CD14-positive monocyte (primary cell): ENCODE results near the gene USHBP1. TPM values are rescaled to one million over a fixed set of nuclear protein-coding genes. Genes with fewer than 3 reads are reported as not detected.
A peak's percentile ranks its signal among the peaks of the same experiment; 100 is the strongest.

Experiments
- DNase-seq, 3 donors: peaks; one replicate each; pipeline ENCODE4 v3.0.0-alpha.2; 2011 to 2022
- H2AFZ ChIP-seq: 2 replicates; pipeline ENCODE4 v1.6.0; 2012; ENCODE audit warnings: mild to moderate bottlenecking, low read depth, low read length, inconsistent platforms; ENCODE audit not compliant: insufficient read depth, poor library complexity, severe bottlenecking
- H3K27ac ChIP-seq, 2 donors: 1 replicate in 1 of 2; 2 replicates in 1 of 2; pipeline ENCODE4 v1.5.1; 2012 to 2013; ENCODE audit warnings: low read length in 2 of 2, control low read depth in 1 of 2, inconsistent platforms in 1 of 2, low read depth in 1 of 2, mild to moderate bottlenecking in 1 of 2
- H3K27me3 ChIP-seq, 2 donors: one replicate each; pipeline versions ENCODE4 v1.6.0 to v1.6.1; 2011 to 2013; ENCODE audit warnings: low read length in 2 of 2; ENCODE audit not compliant: control insufficient read depth in 2 of 2, insufficient read depth in 2 of 2
- H3K36me3 ChIP-seq, 2 donors: replicated peaks in 1 of 2; 1 replicate in 1 of 2; 2 replicates in 1 of 2; pipeline versions ENCODE4 v1.5.1 to v1.6.1; 2012 to 2013; ENCODE audit warnings: low read length in 2 of 2, control low read depth in 1 of 2, inconsistent platforms in 1 of 2, mild to moderate bottlenecking in 1 of 2; ENCODE audit not compliant: insufficient read depth in 2 of 2, control insufficient read depth in 1 of 2
- H3K4me1 ChIP-seq, 2 donors: 1 replicate in 1 of 2; 2 replicates in 1 of 2; pipeline versions ENCODE4 v1.5.1 to v1.6.1; 2012 to 2013; ENCODE audit warnings: low read length in 2 of 2, control low read depth in 1 of 2, inconsistent platforms in 1 of 2, mild to moderate bottlenecking in 1 of 2, moderate library complexity in 1 of 2; ENCODE audit not compliant: insufficient read depth in 2 of 2, control insufficient read depth in 1 of 2
- H3K4me2 ChIP-seq: replicated peaks from 2 replicates; pipeline ENCODE3; 2012; ENCODE audit warnings: low read length, moderate library complexity, mild to moderate bottlenecking; ENCODE audit not compliant: poor library complexity, severe bottlenecking; ENCODE audit errors: extremely low read depth
- H3K4me3 ChIP-seq, 3 experiments: fragments of 200-600 bp in 1 of 3; sonication (generic) in 1 of 3; replicated peaks in 1 of 3; 1 replicate in 2 of 3; 2 replicates in 1 of 3; pipeline ENCODE4 v1.5.1; 2011 to 2013; ENCODE audit warnings: low read length in 3 of 3, mild to moderate bottlenecking in 3 of 3, control low read depth in 2 of 3, low read depth in 2 of 3, inconsistent platforms in 1 of 3, moderate library complexity in 1 of 3
- H3K79me2 ChIP-seq: 2 replicates; pipeline ENCODE4 v1.6.0; 2012; ENCODE audit warnings: mild to moderate bottlenecking, control low read depth, inconsistent platforms, low read length, moderate library complexity; ENCODE audit not compliant: insufficient read depth
- H3K9ac ChIP-seq: 2 replicates; pipeline ENCODE4 v1.6.0; 2017; ENCODE audit warnings: low read length, mild to moderate bottlenecking; ENCODE audit not compliant: insufficient read depth, poor library complexity, severe bottlenecking
- H3K9me3 ChIP-seq, 2 donors: replicated peaks in 1 of 2; 1 replicate in 1 of 2; 2 replicates in 1 of 2; pipeline versions ENCODE4 v1.5.1 to v1.6.1; 2012 to 2013; ENCODE audit warnings: low read length in 2 of 2, control low read depth in 1 of 2; ENCODE audit not compliant: control insufficient read depth in 1 of 2, insufficient read depth in 1 of 2
- H4K20me1 ChIP-seq: 2 replicates; pipeline ENCODE4 v1.6.0; 2012; ENCODE audit warnings: mild to moderate bottlenecking, low read length, control low read depth, moderate library complexity; ENCODE audit not compliant: insufficient read depth
- H3K27ac Mint-ChIP-seq, 7 donors: one replicate each; pipeline ENCODE4 v1.8.0; 2020; ENCODE audit warnings: mild to moderate bottlenecking in 7 of 7, mixed read lengths in 7 of 7, moderate library complexity in 6 of 7, inconsistent platforms in 2 of 7
- H3K27me3 Mint-ChIP-seq, 3 donors: one replicate each; pipeline ENCODE4 v1.8.0; 2021 to 2022; ENCODE audit warnings: low read depth in 3 of 3, mild to moderate bottlenecking in 3 of 3, mixed read lengths in 3 of 3, moderate library complexity in 3 of 3, inconsistent platforms in 1 of 3
- H3K36me3 Mint-ChIP-seq, 2 donors: one replicate each; pipeline ENCODE4 v1.8.0; 2020; ENCODE audit warnings: mixed read lengths in 2 of 2, inconsistent platforms in 1 of 2, mild to moderate bottlenecking in 1 of 2
- H3K4me1 Mint-ChIP-seq: one replicate; pipeline ENCODE4 v1.8.0; 2020; ENCODE audit warnings: mild to moderate bottlenecking, mixed read lengths
- H3K4me3 Mint-ChIP-seq, 2 donors: one replicate each; pipeline ENCODE4 v1.8.0; 2020; ENCODE audit warnings: mild to moderate bottlenecking in 2 of 2, mixed read lengths in 2 of 2, moderate library complexity in 1 of 2
- H3K9me3 Mint-ChIP-seq, 7 donors: one replicate each; pipeline ENCODE4 v1.8.0; 2020 to 2022; ENCODE audit warnings: mixed read lengths in 7 of 7, mild to moderate bottlenecking in 6 of 7, moderate library complexity in 6 of 7, inconsistent platforms in 2 of 7
- CTCF ChIP-seq: fragments of 200-600 bp; IDR thresholded peaks from one replicate; pipeline ENCODE4 v1.8.0; 2022; ENCODE audit warnings: antibody characterized with exemption, mild to moderate bottlenecking
- WGBS: methylation state at CpG from one replicate; pipeline ENCODE4 v1.1.5; 2013; ENCODE audit warnings: missing lambda C conversion rate; ENCODE audit not compliant: insufficient coverage; 5-methylcytosine and 5-hydroxymethylcytosine counted together
- intact Hi-C, 2 donors: fragments of 100-400 bp; cut with micrococcal nuclease; formaldehyde crosslinking; loops; one replicate each; pipeline versions ENCODE4 v1.15.0 to v1.15.1; 2023
- polyA plus RNA-seq, 3 donors: library from polyadenylated mRNA; depleted of rRNA in 1 of 3; unstranded in 2 of 3; stranded (reverse) in 1 of 3; fragments of 300-500 nt in 2 of 3; fragments of >200 nt in 1 of 3; fragmentation: Illumina TruSeq in 2 of 3; gene quantifications; 1 replicate in 2 of 3; 2 replicates in 1 of 3; pipeline ENCODE4 v1.2.3, GENCODE V29; 2012 to 2021

Gene USHBP1
- polyA plus RNA-seq, 3 donors: not detected

GRCh38 chr19:17215127-17215971 lies 49.2 kb downstream of the USHBP1 start, which contains the start of gene USE1:
Gene USE1 (plus strand): TSS chr19:17215357. CDS start chr19:17215406, 49 bp downstream.
- Mint-ChIP-seq H3K27ac (peak within 1 kb of the TSS; percentile 84 to 96 (median 95)), H3K4me3 (peak within 1 kb of the TSS; percentile 81 to 87), H3K9me3 (no peaks in the 10 kb centered on the region), H3K27me3 (no peaks in the 10 kb centered on the region), H3K36me3 (peaks cover 37 to 62% of the 10 kb centered on the region in 2 donors), H3K4me1 (peaks cover 21% of the 10 kb centered on the region)
- Histone ChIP-seq H3K79me2 (no peaks in the 10 kb centered on the region), H3K27me3 (no peaks in the 10 kb centered on the region), H3K4me2 (peak within 1 kb of the TSS; percentile 81), H3K36me3 (peaks cover 36 to 54% of the 10 kb centered on the region in 2 donors), H2AFZ (peak within 1 kb of the TSS; percentile 79), H3K4me1 (peaks cover 22 to 25% of the 10 kb centered on the region in 2 donors), H3K27ac (peak within 1 kb of the TSS; percentile 86 to 94), H3K9ac (peak within 1 kb of the TSS; percentile 81), H3K4me3 (peak within 1 kb of the TSS; percentile 49 to 79 (median 79)), H3K9me3 (no peaks in the 10 kb centered on the region), H4K20me1 (peaks cover 2% of the 10 kb centered on the region)
- no peak for TF ChIP-seq CTCF
- intact Hi-C loops: loop anchor here in 1 of 2 donors (1.0 kb wide), 1 partner anchor 11 kb away; the partner anchor contains the start of gene OCEL1
- DNase-seq: peak; percentile 91 to 92 (median 91)
- WGBS: 7% methylated on average over 42 of the region's 56 CpGs

- H3K36me3 ChIP-seq: peaks cover 43 to 62% of the 10 kb centered on the region in 2 donors
- peak overlapping the region; percentile 84 to 96 (median 95) for H3K27ac Mint-ChIP-seq
- peak overlapping the region; percentile 49 to 79 (median 79) for H3K4me3 ChIP-seq
- WGBS: 20% methylated on average over 7 of the region's 16 CpGs
- peaks cover 42 to 63% of the 10 kb centered on the region in 2 donors for H3K36me3 Mint-ChIP-seq
- peak overlapping the region; percentile 86 to 94 for H3K27ac ChIP-seq
- TF ChIP-seq CTCF: no peak
- intact Hi-C loops: loop anchor here in 1 of 2 donors (1.0 kb wide), 1 partner anchor 12 kb away; the partner anchor contains the start of gene OCEL1
- no peak for DNase-seq
- peaks cover 15 to 18% of the 10 kb centered on the region in 2 donors for H3K4me1 ChIP-seq
- peak overlapping the region; percentile 81 for H3K4me2 ChIP-seq
- H3K27me3 Mint-ChIP-seq: peaks cover 0 to 1% (median 0%) of the 10 kb centered on the region in 3 donors
- no peaks in the 10 kb centered on the region for H3K9me3 Mint-ChIP-seq
- H4K20me1 ChIP-seq: peaks cover 9% of the 10 kb centered on the region
- no peaks in the 10 kb centered on the region for H3K9me3 ChIP-seq
- no peaks in the 10 kb centered on the region for H3K27me3 ChIP-seq
- peak overlapping the region; percentile 79 for H2AFZ ChIP-seq
- H3K4me1 Mint-ChIP-seq: peaks cover 14% of the 10 kb centered on the region
- H3K79me2 ChIP-seq: no peaks in the 10 kb centered on the region
- H3K9ac ChIP-seq: peak overlapping the region; percentile 81
- H3K4me3 Mint-ChIP-seq: peak overlapping the region; percentile 81 to 87
These were observed 49.9 kb downstream of the USHBP1 start for GRCh38 chr19:17214508-17215126.
